22Rv1 (cell line): Measurements from ENCODE around the gene TFPI.
"Not testable (repeated sequence)": the region's sequence is repeated elsewhere in the genome, so short reads cannot be mapped to it uniquely, and the experiment has no call there.

Source experiments
- H3K27ac ChIP-seq: fragments of 450-650 bp; 2 replicates; pipeline ENCODE4 v1.5.1; 2017
- ZFX ChIP-seq: fragments of 450-650 bp; IDR thresholded peaks from 2 replicates; pipeline ENCODE4 v1.6.1; 2017; ENCODE audit warnings: antibody characterized with exemption, borderline replicate concordance
- TF ChIP-seq, protein P1 (sequence below): fragments of 450-650 bp; IDR thresholded peaks from 2 replicates; pipeline ENCODE4 v1.5.1; 2017; ENCODE audit warnings: mild to moderate bottlenecking

The TFPI gene

GRCh38 chr2:187527262-187527661 is 27.0 kb downstream of the TFPI start:
- no peak for TF ChIP-seq ZFX
- TF ChIP-seq, protein P1, sequence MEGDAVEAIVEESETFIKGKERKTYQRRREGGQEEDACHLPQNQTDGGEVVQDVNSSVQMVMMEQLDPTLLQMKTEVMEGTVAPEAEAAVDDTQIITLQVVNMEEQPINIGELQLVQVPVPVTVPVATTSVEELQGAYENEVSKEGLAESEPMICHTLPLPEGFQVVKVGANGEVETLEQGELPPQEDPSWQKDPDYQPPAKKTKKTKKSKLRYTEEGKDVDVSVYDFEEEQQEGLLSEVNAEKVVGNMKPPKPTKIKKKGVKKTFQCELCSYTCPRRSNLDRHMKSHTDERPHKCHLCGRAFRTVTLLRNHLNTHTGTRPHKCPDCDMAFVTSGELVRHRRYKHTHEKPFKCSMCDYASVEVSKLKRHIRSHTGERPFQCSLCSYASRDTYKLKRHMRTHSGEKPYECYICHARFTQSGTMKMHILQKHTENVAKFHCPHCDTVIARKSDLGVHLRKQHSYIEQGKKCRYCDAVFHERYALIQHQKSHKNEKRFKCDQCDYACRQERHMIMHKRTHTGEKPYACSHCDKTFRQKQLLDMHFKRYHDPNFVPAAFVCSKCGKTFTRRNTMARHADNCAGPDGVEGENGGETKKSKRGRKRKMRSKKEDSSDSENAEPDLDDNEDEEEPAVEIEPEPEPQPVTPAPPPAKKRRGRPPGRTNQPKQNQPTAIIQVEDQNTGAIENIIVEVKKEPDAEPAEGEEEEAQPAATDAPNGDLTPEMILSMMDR = no peak
- H3K27ac ChIP-seq = no peak overlapping the region

DNA sequence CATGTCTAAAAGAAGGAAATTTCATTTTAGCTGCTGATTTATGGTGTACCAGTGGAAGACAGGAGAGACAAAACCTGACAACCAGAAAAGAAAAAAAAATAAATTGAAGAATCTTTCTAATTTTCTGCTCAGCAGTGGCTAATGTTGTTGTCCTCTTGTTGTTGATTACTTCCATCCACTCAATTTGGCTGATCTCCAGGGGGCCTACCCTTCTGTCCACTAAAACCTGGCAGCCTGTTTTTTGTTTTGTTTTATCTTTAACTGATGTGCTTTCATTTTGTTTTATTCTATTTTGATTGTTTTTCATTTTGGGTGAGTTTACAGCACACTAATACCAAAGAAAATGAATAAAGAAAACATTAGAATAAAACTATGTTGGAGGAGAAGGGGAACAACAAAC is 27.4 kb downstream of the TFPI start:
- TF ChIP-seq, protein P1 = no peak
- TF ChIP-seq ZFX = no peak
- no peak overlapping the region for H3K27ac ChIP-seq

DNA sequence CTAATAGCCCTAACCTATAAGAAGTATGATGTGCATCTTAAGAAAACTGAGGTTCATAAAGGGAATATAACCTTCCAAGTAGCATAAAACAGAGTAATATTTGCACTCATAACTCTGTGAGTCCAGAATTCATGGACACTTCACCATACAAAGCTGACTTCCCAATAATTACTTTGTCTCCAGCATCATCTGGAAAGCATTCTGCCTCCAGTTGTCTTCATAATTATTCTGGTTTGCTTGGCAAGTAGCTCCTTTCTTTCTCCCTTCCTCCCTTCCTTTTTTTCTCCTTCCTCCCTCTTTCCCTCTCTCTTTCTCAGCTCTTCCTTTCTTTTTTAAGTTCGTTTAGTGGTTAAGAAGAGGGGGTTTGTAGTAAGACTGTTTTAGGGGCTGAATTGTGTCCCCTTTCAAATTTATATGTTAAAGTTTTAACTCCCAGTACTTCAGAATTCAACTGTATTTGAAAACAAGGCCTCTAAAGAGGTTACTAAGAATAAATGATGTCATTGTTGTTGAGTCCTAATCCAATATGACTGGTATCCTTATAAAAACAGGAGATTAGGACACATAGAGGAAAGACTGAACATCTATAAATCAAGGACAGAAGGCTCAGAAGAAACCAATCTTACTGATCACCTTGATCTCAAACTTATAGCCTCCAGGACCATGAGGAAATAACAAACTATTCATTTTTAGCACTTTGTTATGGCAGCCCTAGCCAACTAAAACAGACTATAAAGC is 28.9 kb downstream of the TFPI start:
- TF ChIP-seq ZFX = no peak
- H3K27ac ChIP-seq = no peak overlapping the region

DNA sequence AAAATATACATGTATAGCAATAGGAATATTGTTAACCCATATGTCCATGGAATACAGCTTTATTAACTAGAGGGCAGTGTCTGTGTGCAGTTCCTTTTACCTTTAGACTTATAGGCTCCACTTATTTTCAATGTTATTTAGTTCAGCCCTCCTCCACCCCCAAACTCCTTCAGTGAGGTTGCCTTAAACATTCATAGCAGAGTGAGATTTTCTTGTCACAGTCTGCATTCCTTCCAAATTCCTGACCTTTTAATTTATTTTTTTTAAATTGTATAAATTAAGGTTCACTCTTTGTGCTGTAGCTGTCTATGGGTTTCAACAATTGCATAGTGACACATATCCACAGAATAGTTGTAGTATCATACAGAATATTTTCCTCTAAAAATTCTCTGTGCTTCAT is 30.9 kb downstream of the TFPI start:
- H3K27ac ChIP-seq = no peak overlapping the region
- TF ChIP-seq, protein P1 = no peak
- TF ChIP-seq ZFX = no peak

DNA sequence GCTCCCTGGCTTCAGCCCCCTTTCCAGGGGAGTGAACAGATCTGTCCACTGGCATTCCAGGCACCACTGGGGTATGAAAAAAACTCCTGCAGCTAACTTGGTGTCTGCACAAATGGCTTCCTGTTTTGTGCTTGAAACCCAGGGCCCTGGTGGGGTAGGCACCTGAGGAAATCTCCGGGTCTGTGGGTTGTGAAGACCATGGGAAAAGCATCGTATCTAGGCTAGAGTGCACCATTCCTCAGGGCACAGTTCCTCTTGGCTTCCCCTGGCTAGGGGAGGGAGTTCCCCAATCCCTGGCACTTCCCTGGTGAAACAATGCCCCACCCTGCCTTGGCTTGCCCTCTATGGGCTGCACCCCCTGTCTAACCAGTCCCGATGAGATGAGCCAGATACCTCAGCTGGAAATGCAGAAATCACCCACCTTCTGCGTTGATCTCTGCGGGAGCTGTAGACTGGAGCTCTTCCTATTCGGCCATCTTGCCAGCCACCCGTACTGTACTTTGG is 34.1 kb downstream of the TFPI start:
- TF ChIP-seq, protein P1 = no peak
- no peak for TF ChIP-seq ZFX
- H3K27ac ChIP-seq = no peak overlapping the region

- TF ChIP-seq, protein P1 = no peak
- TF ChIP-seq ZFX = no peak
- no peak overlapping the region for H3K27ac ChIP-seq
Observed at GRCh38 chr2:187519419-187520120, 34.7 kb downstream of the TFPI start.

DNA sequence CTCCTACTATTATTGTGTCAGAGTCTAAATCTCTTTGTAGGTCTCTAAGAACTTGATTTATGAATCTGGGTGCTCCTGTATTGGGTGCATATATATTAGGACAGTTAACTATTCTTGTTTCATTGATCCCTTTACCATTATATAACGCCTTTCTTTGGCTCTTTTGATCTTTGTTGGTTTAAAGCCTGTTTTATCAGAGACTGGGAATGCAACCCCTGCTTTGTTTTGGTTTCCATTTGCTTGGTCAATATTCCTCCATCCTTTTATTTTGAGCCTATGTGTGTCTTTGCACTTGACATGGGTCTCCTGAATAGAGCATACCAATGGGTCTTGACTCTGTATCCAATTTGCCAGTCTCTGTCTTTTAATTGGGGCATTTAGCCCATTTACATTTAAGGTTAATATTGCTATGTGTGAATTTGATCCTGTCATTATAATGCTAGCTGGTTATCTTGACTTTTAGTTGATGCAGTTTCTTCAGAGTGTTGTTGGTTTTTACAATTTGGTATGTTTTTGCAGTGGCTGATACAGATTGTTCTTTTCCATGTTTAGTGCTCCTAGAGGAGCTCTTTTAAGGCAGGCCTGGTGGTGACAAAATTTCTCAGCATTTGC is 36.4 kb downstream of the TFPI start:
- H3K27ac ChIP-seq = not testable (repeated sequence)

- H3K27ac ChIP-seq = not testable (repeated sequence)
Observed at GRCh38 chr2:187516630-187517510, 37.4 kb downstream of the TFPI start.
